ENCODE measurements around the gene MMP17. TPM values are rescaled to one million over a fixed set of nuclear protein-coding genes. Genes with fewer than 3 reads are reported as not detected.

Gene MMP17
- total RNA-seq, 1 donor from 2014 or later = 0.39 TPM

GRCh38 chr12:131894313-131894860, 66.2 kb downstream of the MMP17 start, which contains the start of gene ULK1:
TSS of gene ULK1 (plus strand) at chr12:131894622. CDS start at chr12:131895002, 380 bp downstream.
- intact Hi-C loops (cut with micrococcal nuclease) = loop anchor here (1.0 to 10.0 kb wide), 6 partner anchors 55 to 1020 kb away; partner anchors contain the start of genes EP400, MMP17 and RAN

GRCh38 chr12:131894981-131895639, 66.9 kb downstream of the MMP17 start:
- H3K36me3 Mint-ChIP-seq (ENCODE audit: low read depth) = no peaks in the 10 kb centered on the region
- peak overlapping the region; percentile 78 for H3K27ac Mint-ChIP-seq
- no peaks in the 10 kb centered on the region for H3K9me3 Mint-ChIP-seq
- H3K27me3 Mint-ChIP-seq (ENCODE audit: insufficient read depth) = peaks cover 2% of the 10 kb centered on the region
- intact Hi-C loops (cut with micrococcal nuclease) = loop anchor here (1.0 to 10.0 kb wide), 7 partner anchors 54 to 1020 kb away; partner anchors contain the start of genes EP400, MMP17, RAN and SFSWAP
- no peak for DNase-seq (ENCODE audit: low spot score)
- H3K4me1 Mint-ChIP-seq (ENCODE audit: low read depth) = no peaks in the 10 kb centered on the region
- H3K4me3 Mint-ChIP-seq = peak overlapping the region; percentile 86

More at GRCh38 chr12:131894313-131894860, 66.2 kb downstream of the MMP17 start, which contains the start of gene ULK1:
- Mint-ChIP-seq H3K36me3 (ENCODE audit: low read depth) (no peaks in the 10 kb centered on the region), H3K9me3 (no peaks in the 10 kb centered on the region), H3K4me3 (peak within 1 kb of the TSS; percentile 86), H3K4me1 (ENCODE audit: low read depth) (no peaks in the 10 kb centered on the region), H3K27me3 (ENCODE audit: insufficient read depth) (peaks cover 5% of the 10 kb centered on the region), H3K27ac (peak within 1 kb of the TSS; percentile 78)
- DNase-seq (ENCODE audit: low spot score) = peak; percentile 91

GRCh38 chr12:131895640-131896079, 67.5 kb downstream of the MMP17 start:
- Mint-ChIP-seq H3K4me3 (peak overlapping the region; percentile 86), H3K36me3 (ENCODE audit: low read depth) (no peaks in the 10 kb centered on the region), H3K27me3 (ENCODE audit: insufficient read depth) (peaks cover 2% of the 10 kb centered on the region), H3K4me1 (ENCODE audit: low read depth) (no peaks in the 10 kb centered on the region), H3K27ac (peak overlapping the region; percentile 78), H3K9me3 (no peaks in the 10 kb centered on the region)
- intact Hi-C loops (cut with micrococcal nuclease) = loop anchor here (1.0 to 10.0 kb wide), 5 partner anchors 34 to 1021 kb away; partner anchors contain the start of genes PUS1, RAN and SFSWAP
- no peak for DNase-seq (ENCODE audit: low spot score)

GRCh38 chr12:131896080-131896810, 68.1 kb downstream of the MMP17 start:
- Mint-ChIP-seq H3K36me3 (ENCODE audit: low read depth) (no peaks in the 10 kb centered on the region), H3K4me3 (peak overlapping the region; percentile 86), H3K27me3 (ENCODE audit: insufficient read depth) (peaks cover 2% of the 10 kb centered on the region), H3K9me3 (no peaks in the 10 kb centered on the region), H3K27ac (no peak overlapping the region), H3K4me1 (ENCODE audit: low read depth) (no peaks in the 10 kb centered on the region)
- intact Hi-C loops (cut with micrococcal nuclease) = loop anchor here (1.0 to 10.0 kb wide), 5 partner anchors 33 to 1021 kb away; partner anchors contain the start of genes PUS1, RAN and SFSWAP
- peak; percentile 63 for DNase-seq (ENCODE audit: low spot score)

GRCh38 chr12:131896811-131897270, 68.6 kb downstream of the MMP17 start:
- Mint-ChIP-seq H3K27me3 (ENCODE audit: insufficient read depth) (peaks cover 2% of the 10 kb centered on the region), H3K27ac (no peak overlapping the region), H3K4me1 (ENCODE audit: low read depth) (no peaks in the 10 kb centered on the region), H3K36me3 (ENCODE audit: low read depth) (no peaks in the 10 kb centered on the region), H3K4me3 (peak overlapping the region; percentile 64), H3K9me3 (no peaks in the 10 kb centered on the region)
- intact Hi-C loops (cut with micrococcal nuclease) = loop anchor here (1.0 to 10.0 kb wide), 5 partner anchors 32 to 1022 kb away; partner anchors contain the start of genes PUS1, RAN and SFSWAP
- DNase-seq (ENCODE audit: low spot score) = no peak

GRCh38 chr12:131897276-131897675, 69.1 kb downstream of the MMP17 start:
- intact Hi-C loops (cut with micrococcal nuclease) = loop anchor here (5.0 to 10.0 kb wide), 4 partner anchors 185 to 1022 kb away; partner anchors contain the start of genes RAN and SFSWAP
- peak overlapping the region; percentile 64 for H3K4me3 Mint-ChIP-seq
- no peaks in the 10 kb centered on the region for H3K36me3 Mint-ChIP-seq (ENCODE audit: low read depth)
- H3K27ac Mint-ChIP-seq = no peak overlapping the region
- peaks cover 2% of the 10 kb centered on the region for H3K27me3 Mint-ChIP-seq (ENCODE audit: insufficient read depth)
- DNase-seq (ENCODE audit: low spot score) = no peak
- no peaks in the 10 kb centered on the region for H3K9me3 Mint-ChIP-seq
- no peaks in the 10 kb centered on the region for H3K4me1 Mint-ChIP-seq (ENCODE audit: low read depth)

- H3K4me1 Mint-ChIP-seq (ENCODE audit: low read depth) = no peaks in the 10 kb centered on the region
- no peaks in the 10 kb centered on the region for H3K9me3 Mint-ChIP-seq
- no peaks in the 10 kb centered on the region for H3K36me3 Mint-ChIP-seq (ENCODE audit: low read depth)
- peak overlapping the region; percentile 64 for H3K4me3 Mint-ChIP-seq
- DNase-seq (ENCODE audit: low spot score) = no peak
- no peak overlapping the region for H3K27ac Mint-ChIP-seq
- intact Hi-C loops (cut with micrococcal nuclease) = loop anchor here (5.0 to 10.0 kb wide), 4 partner anchors 186 to 1023 kb away; partner anchors contain the start of genes RAN and SFSWAP
- peaks cover 2% of the 10 kb centered on the region for H3K27me3 Mint-ChIP-seq (ENCODE audit: insufficient read depth)
These were observed 69.7 kb downstream of the MMP17 start for GRCh38 chr12:131897875-131898274.

- H3K27ac Mint-ChIP-seq = no peak overlapping the region
These were observed 72.2 kb downstream of the MMP17 start for GRCh38 chr12:131900397-131900796.

More at GRCh38 chr12:131900397-131900796, 72.2 kb downstream of the MMP17 start:
- DNase-seq (ENCODE audit: low spot score) = no peak
- Mint-ChIP-seq H3K36me3 (ENCODE audit: low read depth) (no peaks in the 10 kb centered on the region), H3K27me3 (ENCODE audit: insufficient read depth) (no peaks in the 10 kb centered on the region), H3K9me3 (no peaks in the 10 kb centered on the region), H3K4me3 (no peak overlapping the region), H3K4me1 (ENCODE audit: low read depth) (no peaks in the 10 kb centered on the region)
- intact Hi-C loops (cut with micrococcal nuclease) = no loop called here

Other genes with a start within 250 kb of the MMP17 start
- 65.3 and 69.3 TPM in 2 replicates for gene SFSWAP, start 117.3 kb upstream of the MMP17 start, total RNA-seq
- gene ULK1, start 66.2 kb downstream of the MMP17 start, total RNA-seq = 28.4 TPM in 2 replicates
- gene PUS1, start 100.9 kb downstream of the MMP17 start, total RNA-seq = 92.1 and 100.0 TPM in 2 replicates
- 66.6 TPM in 2 replicates for gene EP400, start 121.5 kb downstream of the MMP17 start, total RNA-seq

Data from activated T-helper 1 cell treated with anti-CD3 and anti-CD28 coated beads, Interleukin-12 subunit alpha, Interleukin-12 subunit beta, Interleukin-2, Interleukin-4 antibody, amounts not matched to agents 30 ng/mL and 10 ng/mL and 1 ng/mL, durations not matched to agents 14 hours and 24 hours and 36 hours (primary cell).